GM23338 (cell line): ENCODE results near the gene PRELID1. TPM values are rescaled to one million over a fixed set of nuclear protein-coding genes. Genes with fewer than 3 reads are reported as not detected.

Experiments
- ATAC-seq: fragments of 200-7000 bp; cut with Tn5 transposase; 3 replicates; pipeline ENCODE4 v1.9.1; 2020
- DNase-seq: peaks from one replicate; pipeline ENCODE4 v3.0.0-alpha.2; 2015; ENCODE audit warnings: low spot score
- H2AFZ ChIP-seq: fragments of 200-600 bp; sonication (generic); 2 replicates; pipeline ENCODE4 v1.8.0; 2016; ENCODE audit warnings: antibody characterized with exemption, mild to moderate bottlenecking, moderate library complexity
- H3F3A ChIP-seq: fragments of 200-600 bp; sonication (generic); replicated peaks from 2 replicates; pipeline ENCODE4 v1.8.0; 2017; ENCODE audit warnings: antibody characterized with exemption, mixed run types, low read depth
- H3K27ac ChIP-seq: fragments of 200-600 bp; sonication (generic); 2 replicates; pipeline ENCODE4 v1.6.1; 2016; ENCODE audit warnings: low read depth
- H3K27me3 ChIP-seq: fragments of 200-600 bp; sonication (generic); 2 replicates; pipeline ENCODE4 v1.8.0; 2016; ENCODE audit warnings: mild to moderate bottlenecking, mixed run types, moderate library complexity; ENCODE audit not compliant: insufficient read depth
- H3K36me3 ChIP-seq: fragments of 200-600 bp; sonication (generic); 2 replicates; pipeline ENCODE4 v1.8.0; 2016; ENCODE audit warnings: mild to moderate bottlenecking; ENCODE audit not compliant: insufficient read depth
- H3K4me1 ChIP-seq: fragments of 200-600 bp; sonication (generic); 2 replicates; pipeline ENCODE4 v1.8.0; 2016; ENCODE audit warnings: mild to moderate bottlenecking, moderate library complexity; ENCODE audit not compliant: insufficient read depth
- H3K4me2 ChIP-seq: fragments of 200-600 bp; sonication (generic); 2 replicates; pipeline ENCODE4 v1.7.1; 2017; ENCODE audit warnings: mixed run types
- H3K4me3 ChIP-seq: fragments of 200-600 bp; sonication (generic); 2 replicates; pipeline ENCODE4 v1.6.1; 2016; ENCODE audit warnings: mixed run types
- H3K79me2 ChIP-seq: fragments of 200-600 bp; sonication (generic); replicated peaks from 2 replicates; pipeline ENCODE4 v1.8.0; 2017; ENCODE audit warnings: mild to moderate bottlenecking; ENCODE audit not compliant: insufficient read depth
- H3K9me2 ChIP-seq: fragments of 200-600 bp; sonication (generic); 2 replicates; pipeline ENCODE4 v1.8.0; 2017; ENCODE audit not compliant: insufficient read depth
- H4K20me1 ChIP-seq: fragments of 200-600 bp; sonication (generic); replicated peaks from 2 replicates; pipeline ENCODE4 v1.8.0; 2017; ENCODE audit warnings: mild to moderate bottlenecking; ENCODE audit not compliant: insufficient read depth
- H3K27ac Mint-ChIP-seq: 2 replicates; pipeline ENCODE4 v1.8.0; 2020; ENCODE audit warnings: inconsistent platforms, mild to moderate bottlenecking, moderate library complexity, mixed read lengths
- H3K27me3 Mint-ChIP-seq: 3 replicates; pipeline ENCODE4 v1.8.0; 2022; ENCODE audit warnings: low read depth, mild to moderate bottlenecking, moderate library complexity, mixed read lengths, inconsistent platforms; ENCODE audit not compliant: insufficient read depth, poor library complexity
- H3K36me3 Mint-ChIP-seq: 3 replicates; pipeline ENCODE4 v1.8.0; 2021; ENCODE audit warnings: low read depth, mild to moderate bottlenecking, inconsistent platforms, moderate library complexity, mixed read lengths
- H3K4me1 Mint-ChIP-seq: 3 replicates; pipeline ENCODE4 v1.8.0; 2020; ENCODE audit warnings: mild to moderate bottlenecking, inconsistent platforms, mixed read lengths
- H3K4me3 Mint-ChIP-seq: 3 replicates; pipeline ENCODE4 v1.8.0; 2021; ENCODE audit warnings: moderate library complexity, mild to moderate bottlenecking, inconsistent platforms, mixed read lengths
- H3K9me3 Mint-ChIP-seq: 3 replicates; pipeline ENCODE4 v1.8.0; 2020; ENCODE audit warnings: moderate library complexity, mild to moderate bottlenecking, inconsistent platforms, mixed read lengths
- CREB1 ChIP-seq: fragments of 250-450 bp; sonication (Bioruptor Pico); IDR thresholded peaks from 2 replicates; pipeline ENCODE4 v1.5.0; 2020; ENCODE audit warnings: low read depth, mild to moderate bottlenecking, moderate library complexity
- CTCF ChIP-seq, 2 experiments: fragments of 200-600 bp in 1 of 2; sonication (generic) in 1 of 2; conservative IDR thresholded peaks; 2 replicates each; pipeline versions ENCODE4 v1.5.1 to v1.6.1; 2016 to 2017; ENCODE audit warnings: antibody characterized with exemption in 2 of 2, low read depth in 2 of 2, mild to moderate bottlenecking in 2 of 2, moderate library complexity in 1 of 2
- ETS1 ChIP-seq: IDR thresholded peaks from 2 replicates; pipeline ENCODE4 v1.6.1; 2016; ENCODE audit warnings: antibody characterized with exemption
- EZH2 ChIP-seq: fragments of 200-600 bp; sonication (generic); IDR thresholded peaks from one replicate; pipeline ENCODE4 v1.8.0; 2017; ENCODE audit warnings: antibody characterized with exemption, mild to moderate bottlenecking, low read depth; ENCODE audit not compliant: unreplicated experiment
- EZH2phosphoT487 ChIP-seq: fragments of 200-600 bp; sonication (generic); IDR thresholded peaks from one replicate; pipeline ENCODE4 v1.8.1; 2018; ENCODE audit warnings: antibody characterized with exemption; ENCODE audit not compliant: unreplicated experiment
- JUNB ChIP-seq: IDR thresholded peaks from one replicate; pipeline ENCODE4 v1.6.1; 2016; ENCODE audit warnings: antibody characterized with exemption; ENCODE audit not compliant: unreplicated experiment
- NANOG ChIP-seq: IDR thresholded peaks from 2 replicates; pipeline ENCODE4 v1.6.1; 2016; ENCODE audit warnings: antibody characterized with exemption, borderline replicate concordance
- POLR2AphosphoS5 ChIP-seq: IDR thresholded peaks from 2 replicates; pipeline ENCODE4 v1.6.1; 2016; ENCODE audit warnings: antibody characterized with exemption, low read depth
- REST ChIP-seq: IDR thresholded peaks from one replicate; pipeline ENCODE4 v1.6.1; 2018; ENCODE audit warnings: antibody characterized with exemption; ENCODE audit not compliant: unreplicated experiment
- STAT1 ChIP-seq: IDR thresholded peaks from one replicate; pipeline ENCODE4 v1.6.1; 2016; ENCODE audit warnings: antibody characterized with exemption; ENCODE audit not compliant: unreplicated experiment
- ZNF114 ChIP-seq: fragments of 250-450 bp; sonication (Bioruptor Pico); IDR thresholded peaks from 2 replicates; pipeline ENCODE4 v1.5.0; 2020; ENCODE audit warnings: mild to moderate bottlenecking, moderate library complexity
- ZNF331 ChIP-seq: fragments of 250-450 bp; sonication (Bioruptor Pico); IDR thresholded peaks from 2 replicates; pipeline ENCODE4 v1.5.0; 2020; ENCODE audit warnings: low read depth, mild to moderate bottlenecking, moderate library complexity
- ZNF462 ChIP-seq: fragments of 250-450 bp; sonication (Bioruptor Pico); IDR thresholded peaks from 2 replicates; pipeline ENCODE4 v1.5.0; 2020; ENCODE audit warnings: mild to moderate bottlenecking, moderate library complexity
- polyA plus RNA-seq: library from polyadenylated mRNA; unstranded; fragments of >200 nt; fragmentation: Nextera tagmentation; extraction: Ambion mirVana; gene quantifications from 2 replicates; pipeline ENCODE4 v1.2.1, GENCODE V29; 2016
- total RNA-seq: library from RNA; depleted of rRNA; stranded (reverse); fragments of >200 nt; shearing (Covaris generic); gene quantifications from 2 replicates; pipeline ENCODE4 v1.2.3, GENCODE V29; 2014

PRELID1 gene
- total and polyA plus RNA-seq, 2 experiments from 2014 or later, result 328 to 349 TPM

- peaks cover 14% of the 10 kb centered on the region for H3K27me3 Mint-ChIP-seq
- peaks cover 93% of the 10 kb centered on the region for H3K36me3 Mint-ChIP-seq
- H3K4me1 Mint-ChIP-seq, result peaks cover 3% of the 10 kb centered on the region; the same call in 2 of the 3 replicates
Measured at GRCh38 chr5:177290816-177291596, 12.6 kb upstream of the PRELID1 start.

More at GRCh38 chr5:177290816-177291596, 12.6 kb upstream of the PRELID1 start:
- no peak overlapping the region for H2AFZ ChIP-seq
- DNase-seq (no peak), ATAC-seq (no peak)
- no peaks in the 10 kb centered on the region for H3K9me2 ChIP-seq
- H3K4me1 ChIP-seq, result no peaks in the 10 kb centered on the region
- Mint-ChIP-seq H3K9me3 (no peaks in the 10 kb centered on the region), H3K27ac (no peak overlapping the region), H3K4me3 (no peak overlapping the region)
- no peak overlapping the region for H3K4me3 ChIP-seq
- H3K27me3 ChIP-seq, result no peaks in the 10 kb centered on the region
- H3F3A ChIP-seq, result peaks cover 25% of the 10 kb centered on the region
- H3K27ac ChIP-seq, result no peak overlapping the region
- peaks cover 15% of the 10 kb centered on the region; the same call in 1 of the 2 replicates for H3K79me2 ChIP-seq
- H3K4me2 ChIP-seq, result no peak overlapping the region
- peaks cover 74% of the 10 kb centered on the region for H3K36me3 ChIP-seq
- TF ChIP-seq ZNF114 (CRISPR knock-in tag) (no peak), CTCF (conservative IDR thresholded peaks at IDR 0.05; ENCODE audit: low read depth in 2 of 2) (no peak), NANOG (no peak), ZNF331 (CRISPR knock-in tag) (no peak), EZH2phosphoT487 (no peak), JUNB (no peak), CREB1 (CRISPR knock-in tag) (no peak), ZNF462 (CRISPR knock-in tag) (no peak), POLR2AphosphoS5 (no peak), REST (no peak), ETS1 (no peak), STAT1 (no peak), EZH2 (no peak)
- peaks cover 47% of the 10 kb centered on the region for H4K20me1 ChIP-seq
